ENCODE measurements around the gene JMJD4. TPM values are rescaled to one million over a fixed set of nuclear protein-coding genes. Genes with fewer than 3 reads are reported as not detected.

The JMJD4 gene
- total and polyA plus RNA-seq, 2 experiments from 2014 or later = 11.5 to 17.7 TPM

DNA sequence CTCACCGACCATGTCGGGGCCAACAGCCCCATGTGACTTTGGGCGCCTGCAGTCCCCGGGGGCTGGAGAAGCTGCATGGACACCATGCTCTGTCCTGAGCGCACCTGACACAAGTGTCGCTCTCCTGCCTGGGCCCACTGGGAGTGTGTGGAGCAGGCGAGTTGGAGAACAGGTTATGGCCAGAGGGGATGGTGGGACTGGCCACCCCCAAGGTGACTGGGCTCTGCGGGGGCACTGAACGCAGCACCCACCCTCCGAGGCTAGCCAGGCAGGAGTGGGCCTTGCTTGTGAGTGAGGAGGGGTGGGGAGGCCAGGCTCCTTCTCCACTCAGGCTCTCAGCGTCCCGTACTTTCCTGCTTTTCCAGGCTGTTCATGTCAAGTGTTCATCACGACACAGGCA is 35.7 kb upstream of the JMJD4 start (continued):
- TF ChIP-seq, protein P1, sequence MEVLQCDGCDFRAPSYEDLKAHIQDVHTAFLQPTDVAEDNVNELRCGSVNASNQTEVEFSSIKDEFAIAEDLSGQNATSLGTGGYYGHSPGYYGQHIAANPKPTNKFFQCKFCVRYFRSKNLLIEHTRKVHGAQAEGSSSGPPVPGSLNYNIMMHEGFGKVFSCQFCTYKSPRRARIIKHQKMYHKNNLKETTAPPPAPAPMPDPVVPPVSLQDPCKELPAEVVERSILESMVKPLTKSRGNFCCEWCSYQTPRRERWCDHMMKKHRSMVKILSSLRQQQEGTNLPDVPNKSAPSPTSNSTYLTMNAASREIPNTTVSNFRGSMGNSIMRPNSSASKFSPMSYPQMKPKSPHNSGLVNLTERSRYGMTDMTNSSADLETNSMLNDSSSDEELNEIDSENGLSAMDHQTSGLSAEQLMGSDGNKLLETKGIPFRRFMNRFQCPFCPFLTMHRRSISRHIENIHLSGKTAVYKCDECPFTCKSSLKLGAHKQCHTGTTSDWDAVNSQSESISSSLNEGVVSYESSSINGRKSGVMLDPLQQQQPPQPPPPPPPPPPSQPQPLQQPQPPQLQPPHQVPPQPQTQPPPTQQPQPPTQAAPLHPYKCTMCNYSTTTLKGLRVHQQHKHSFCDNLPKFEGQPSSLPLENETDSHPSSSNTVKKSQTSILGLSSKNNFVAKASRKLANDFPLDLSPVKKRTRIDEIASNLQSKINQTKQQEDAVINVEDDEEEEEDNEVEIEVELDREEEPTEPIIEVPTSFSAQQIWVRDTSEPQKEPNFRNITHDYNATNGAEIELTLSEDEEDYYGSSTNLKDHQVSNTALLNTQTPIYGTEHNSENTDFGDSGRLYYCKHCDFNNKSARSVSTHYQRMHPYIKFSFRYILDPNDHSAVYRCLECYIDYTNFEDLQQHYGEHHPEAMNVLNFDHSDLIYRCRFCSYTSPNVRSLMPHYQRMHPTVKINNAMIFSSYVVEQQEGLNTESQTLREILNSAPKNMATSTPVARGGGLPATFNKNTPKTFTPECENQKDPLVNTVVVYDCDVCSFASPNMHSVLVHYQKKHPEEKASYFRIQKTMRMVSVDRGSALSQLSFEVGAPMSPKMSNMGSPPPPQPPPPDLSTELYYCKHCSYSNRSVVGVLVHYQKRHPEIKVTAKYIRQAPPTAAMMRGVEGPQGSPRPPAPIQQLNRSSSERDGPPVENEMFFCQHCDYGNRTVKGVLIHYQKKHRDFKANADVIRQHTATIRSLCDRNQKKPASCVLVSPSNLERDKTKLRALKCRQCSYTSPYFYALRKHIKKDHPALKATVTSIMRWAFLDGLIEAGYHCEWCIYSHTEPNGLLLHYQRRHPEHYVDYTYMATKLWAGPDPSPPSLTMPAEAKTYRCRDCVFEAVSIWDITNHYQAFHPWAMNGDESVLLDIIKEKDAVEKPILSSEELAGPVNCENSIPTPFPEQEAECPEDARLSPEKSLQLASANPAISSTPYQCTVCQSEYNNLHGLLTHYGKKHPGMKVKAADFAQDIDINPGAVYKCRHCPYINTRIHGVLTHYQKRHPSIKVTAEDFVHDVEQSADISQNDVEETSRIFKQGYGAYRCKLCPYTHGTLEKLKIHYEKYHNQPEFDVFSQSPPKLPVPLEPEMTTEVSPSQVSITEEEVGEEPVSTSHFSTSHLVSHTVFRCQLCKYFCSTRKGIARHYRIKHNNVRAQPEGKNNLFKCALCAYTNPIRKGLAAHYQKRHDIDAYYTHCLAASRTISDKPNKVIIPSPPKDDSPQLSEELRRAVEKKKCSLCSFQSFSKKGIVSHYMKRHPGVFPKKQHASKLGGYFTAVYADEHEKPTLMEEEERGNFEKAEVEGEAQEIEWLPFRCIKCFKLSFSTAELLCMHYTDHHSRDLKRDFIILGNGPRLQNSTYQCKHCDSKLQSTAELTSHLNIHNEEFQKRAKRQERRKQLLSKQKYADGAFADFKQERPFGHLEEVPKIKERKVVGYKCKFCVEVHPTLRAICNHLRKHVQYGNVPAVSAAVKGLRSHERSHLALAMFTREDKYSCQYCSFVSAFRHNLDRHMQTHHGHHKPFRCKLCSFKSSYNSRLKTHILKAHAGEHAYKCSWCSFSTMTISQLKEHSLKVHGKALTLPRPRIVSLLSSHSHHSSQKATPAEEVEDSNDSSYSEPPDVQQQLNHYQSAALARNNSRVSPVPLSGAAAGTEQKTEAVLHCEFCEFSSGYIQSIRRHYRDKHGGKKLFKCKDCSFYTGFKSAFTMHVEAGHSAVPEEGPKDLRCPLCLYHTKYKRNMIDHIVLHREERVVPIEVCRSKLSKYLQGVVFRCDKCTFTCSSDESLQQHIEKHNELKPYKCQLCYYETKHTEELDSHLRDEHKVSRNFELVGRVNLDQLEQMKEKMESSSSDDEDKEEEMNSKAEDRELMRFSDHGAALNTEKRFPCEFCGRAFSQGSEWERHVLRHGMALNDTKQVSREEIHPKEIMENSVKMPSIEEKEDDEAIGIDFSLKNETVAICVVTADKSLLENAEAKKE (CRISPR knock-in tag; IDR thresholded peaks at IDR 0.05) = no peak
- TF ChIP-seq EZH2 (IDR thresholded peaks at IDR 0.05; ENCODE audit: low read depth, unreplicated experiment) = no peak

DNA sequence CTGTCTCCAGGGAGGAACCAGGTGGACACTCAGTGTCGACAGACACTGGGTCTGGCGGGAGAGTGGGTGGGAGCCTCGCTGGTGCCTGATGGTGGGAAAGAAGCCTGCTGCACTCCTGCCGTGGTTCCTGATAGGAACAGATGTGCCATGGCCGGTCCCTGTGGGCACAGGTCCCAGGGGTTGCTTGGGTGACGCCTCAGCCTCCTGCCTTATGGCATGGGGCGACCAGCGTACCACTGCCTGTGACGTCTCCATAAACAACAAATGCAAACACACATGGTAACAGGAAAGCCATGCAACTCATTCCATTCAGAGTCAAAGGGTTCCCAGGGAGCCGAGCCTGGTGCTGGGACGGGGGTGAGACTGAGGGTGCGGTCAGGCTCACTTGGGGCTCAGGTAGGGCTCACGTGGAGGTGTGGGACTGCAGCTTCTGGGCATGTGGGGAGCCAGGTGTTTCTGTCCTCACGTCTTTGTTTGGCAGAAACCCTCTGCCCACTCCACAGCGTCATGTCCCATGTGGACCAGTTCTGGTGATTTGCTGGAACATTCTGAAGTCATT is 34.9 kb upstream of the JMJD4 start:
- Histone ChIP-seq H4K20me1 (replicated peaks; ENCODE audit: insufficient read depth) (peaks cover 6% of the 10 kb centered on the region; the same call in 1 of the 2 replicates), H3K79me2 (replicated peaks; ENCODE audit: insufficient read depth) (no peaks in the 10 kb centered on the region), H2AFZ (no peak overlapping the region), H3K9me2 (ENCODE audit: insufficient read depth) (no peaks in the 10 kb centered on the region), H3F3A (replicated peaks; ENCODE audit: low read depth) (no peaks in the 10 kb centered on the region), H3K4me3 (no peak overlapping the region), H3K36me3 (ENCODE audit: insufficient read depth) (no peaks in the 10 kb centered on the region), H3K27me3 (ENCODE audit: insufficient read depth) (no peaks in the 10 kb centered on the region), H3K4me2 (no peak overlapping the region), H3K4me1 (ENCODE audit: insufficient read depth) (no peaks in the 10 kb centered on the region), H3K27ac (ENCODE audit: low read depth) (no peak overlapping the region)
- no peaks in the 10 kb centered on the region for H3K9me3 Mint-ChIP-seq
- H3K27me3 Mint-ChIP-seq (ENCODE audit: insufficient read depth, low read depth, poor library complexity) = peaks cover 4% of the 10 kb centered on the region
- DNase-seq (ENCODE audit: low spot score) (no peak), ATAC-seq (no peak)
- no peak overlapping the region for H3K27ac Mint-ChIP-seq
- H3K36me3 Mint-ChIP-seq (ENCODE audit: low read depth) = peaks cover 22% of the 10 kb centered on the region
- no peaks in the 10 kb centered on the region for H3K4me1 Mint-ChIP-seq
- H3K4me3 Mint-ChIP-seq = no peak overlapping the region
- TF ChIP-seq POLR2AphosphoS5 (IDR thresholded peaks at IDR 0.05; ENCODE audit: low read depth) (no peak), ZNF331 (CRISPR knock-in tag; IDR thresholded peaks at IDR 0.05; ENCODE audit: low read depth) (no peak), ETS1 (IDR thresholded peaks at IDR 0.05) (no peak), JUNB (IDR thresholded peaks at IDR 0.05; ENCODE audit: unreplicated experiment) (no peak), STAT1 (IDR thresholded peaks at IDR 0.05; ENCODE audit: unreplicated experiment) (no peak), EZH2 (IDR thresholded peaks at IDR 0.05; ENCODE audit: low read depth, unreplicated experiment) (no peak)
- TF ChIP-seq, protein P2, sequence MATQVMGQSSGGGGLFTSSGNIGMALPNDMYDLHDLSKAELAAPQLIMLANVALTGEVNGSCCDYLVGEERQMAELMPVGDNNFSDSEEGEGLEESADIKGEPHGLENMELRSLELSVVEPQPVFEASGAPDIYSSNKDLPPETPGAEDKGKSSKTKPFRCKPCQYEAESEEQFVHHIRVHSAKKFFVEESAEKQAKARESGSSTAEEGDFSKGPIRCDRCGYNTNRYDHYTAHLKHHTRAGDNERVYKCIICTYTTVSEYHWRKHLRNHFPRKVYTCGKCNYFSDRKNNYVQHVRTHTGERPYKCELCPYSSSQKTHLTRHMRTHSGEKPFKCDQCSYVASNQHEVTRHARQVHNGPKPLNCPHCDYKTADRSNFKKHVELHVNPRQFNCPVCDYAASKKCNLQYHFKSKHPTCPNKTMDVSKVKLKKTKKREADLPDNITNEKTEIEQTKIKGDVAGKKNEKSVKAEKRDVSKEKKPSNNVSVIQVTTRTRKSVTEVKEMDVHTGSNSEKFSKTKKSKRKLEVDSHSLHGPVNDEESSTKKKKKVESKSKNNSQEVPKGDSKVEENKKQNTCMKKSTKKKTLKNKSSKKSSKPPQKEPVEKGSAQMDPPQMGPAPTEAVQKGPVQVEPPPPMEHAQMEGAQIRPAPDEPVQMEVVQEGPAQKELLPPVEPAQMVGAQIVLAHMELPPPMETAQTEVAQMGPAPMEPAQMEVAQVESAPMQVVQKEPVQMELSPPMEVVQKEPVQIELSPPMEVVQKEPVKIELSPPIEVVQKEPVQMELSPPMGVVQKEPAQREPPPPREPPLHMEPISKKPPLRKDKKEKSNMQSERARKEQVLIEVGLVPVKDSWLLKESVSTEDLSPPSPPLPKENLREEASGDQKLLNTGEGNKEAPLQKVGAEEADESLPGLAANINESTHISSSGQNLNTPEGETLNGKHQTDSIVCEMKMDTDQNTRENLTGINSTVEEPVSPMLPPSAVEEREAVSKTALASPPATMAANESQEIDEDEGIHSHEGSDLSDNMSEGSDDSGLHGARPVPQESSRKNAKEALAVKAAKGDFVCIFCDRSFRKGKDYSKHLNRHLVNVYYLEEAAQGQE (IDR thresholded peaks at IDR 0.05; ENCODE audit: unreplicated experiment) = no peak

All from GM23338 (cell line).